CD8-positive, alpha-beta memory T cell (primary cell): Measurements from ENCODE around the gene CYGB. TPM values are rescaled to one million over a fixed set of nuclear protein-coding genes. Genes with fewer than 3 reads are reported as not detected.

Experiments
- CTCF ChIA-PET: fragments of 350-600 bp; sonication (Branson Sonifier 250); formaldehyde crosslinking; loops from one replicate; lab custom pipeline; 2021; ENCODE audit warnings: antibody characterized with exemption; lab: Charles Lee
- POLR2A ChIA-PET: fragments of 350-600 bp; sonication (Branson Sonifier 250); formaldehyde crosslinking; loops from one replicate; lab custom pipeline; 2021; ENCODE audit warnings: antibody characterized with exemption; lab: Charles Lee
- DNase-seq, 5 donors: peaks; one replicate each; pipeline versions ENCODE4 v3.0.0 to v3.0.0-alpha.2; 2020 to 2022; ENCODE audit warnings: mixed read lengths in 1 of 5
- H3K27ac ChIP-seq: one replicate; pipeline ENCODE4 v1.7.0; 2013; ENCODE audit warnings: low read depth, mild to moderate bottlenecking, low read length, moderate library complexity
- H3K27me3 ChIP-seq: 2 replicates; pipeline ENCODE4 v1.7.0; 2013; ENCODE audit warnings: low read length, mild to moderate bottlenecking; ENCODE audit not compliant: insufficient read depth, poor library complexity, severe bottlenecking
- H3K36me3 ChIP-seq: 2 replicates; pipeline ENCODE4 v1.7.0; 2013; ENCODE audit warnings: mild to moderate bottlenecking, low read length, moderate library complexity; ENCODE audit not compliant: insufficient read depth
- H3K4me1 ChIP-seq: 2 replicates; pipeline ENCODE4 v1.7.0; 2013; ENCODE audit warnings: mild to moderate bottlenecking, low read length, moderate library complexity; ENCODE audit not compliant: insufficient read depth
- H3K4me3 ChIP-seq: 2 replicates; pipeline ENCODE4 v1.7.0; 2013; ENCODE audit warnings: mild to moderate bottlenecking, low read length
- H3K9me3 ChIP-seq: 2 replicates; pipeline ENCODE4 v1.7.0; 2013; ENCODE audit warnings: mild to moderate bottlenecking, low read length
- H3K27ac Mint-ChIP-seq, 8 donors: one replicate each; pipeline ENCODE4 v1.8.0; 2020 to 2021; ENCODE audit warnings: mixed read lengths in 8 of 8, mild to moderate bottlenecking in 6 of 8, inconsistent platforms in 3 of 8, moderate library complexity in 3 of 8
- H3K27me3 Mint-ChIP-seq, 2 donors: one replicate each; pipeline ENCODE4 v1.8.0; 2020 to 2021; ENCODE audit warnings: mixed read lengths in 2 of 2, mild to moderate bottlenecking in 1 of 2, moderate library complexity in 1 of 2
- H3K36me3 Mint-ChIP-seq, 3 donors: one replicate each; pipeline ENCODE4 v1.8.0; 2020 to 2021; ENCODE audit warnings: mixed read lengths in 3 of 3, inconsistent platforms in 1 of 3, mild to moderate bottlenecking in 1 of 3
- H3K4me1 Mint-ChIP-seq, 3 donors: one replicate each; pipeline ENCODE4 v1.8.0; 2020 to 2021; ENCODE audit warnings: mixed read lengths in 3 of 3, inconsistent platforms in 1 of 3, mild to moderate bottlenecking in 1 of 3
- H3K4me3 Mint-ChIP-seq, 7 donors: one replicate each; pipeline ENCODE4 v1.8.0; 2020 to 2021; ENCODE audit warnings: mixed read lengths in 7 of 7, mild to moderate bottlenecking in 6 of 7, moderate library complexity in 4 of 7, inconsistent platforms in 2 of 7
- H3K9me3 Mint-ChIP-seq, 5 donors: one replicate each; pipeline ENCODE4 v1.8.0; 2020 to 2022; ENCODE audit warnings: mixed read lengths in 5 of 5, mild to moderate bottlenecking in 3 of 5, moderate library complexity in 2 of 5, inconsistent platforms in 1 of 5
- polyA plus RNA-seq: library from polyadenylated mRNA; unstranded; fragments of 300-500 nt; fragmentation: Illumina TruSeq; gene quantifications from one replicate; pipeline ENCODE4 v1.2.3, GENCODE V29; 2021
- total RNA-seq, 2 experiments: library from RNA; stranded (reverse); gene quantifications; one replicate each; pipeline ENCODE4 v1.2.3, GENCODE V29; 2021

Gene CYGB
- total and polyA plus RNA-seq, 3 experiments from 2014 or later = 0.23 TPM; not detected in 2

DNA sequence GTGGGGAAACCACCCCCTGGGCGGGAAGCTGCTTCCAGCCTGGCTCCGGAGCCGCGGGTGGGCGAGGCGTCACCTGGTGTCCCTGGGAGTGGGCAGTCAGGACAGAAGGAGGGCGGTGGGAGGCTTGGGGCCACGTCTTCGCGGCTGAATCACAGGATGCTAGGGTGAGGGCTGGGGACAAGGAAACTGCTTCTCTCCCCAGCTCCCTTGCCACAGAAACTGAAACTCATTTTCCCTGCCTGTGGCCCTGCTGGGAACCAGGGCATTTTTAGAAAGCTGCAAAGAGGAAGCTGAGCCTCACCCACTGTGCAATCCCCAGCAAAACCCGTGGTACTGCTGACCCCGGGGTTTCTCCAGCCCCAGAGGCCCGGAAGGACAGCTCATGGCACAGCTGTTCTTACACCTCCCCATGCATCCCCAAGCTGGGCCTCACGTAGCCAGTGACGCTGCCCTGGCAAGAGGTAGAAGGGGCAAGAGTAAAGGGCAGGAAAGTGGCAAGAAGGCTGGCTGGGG lies 44.5 kb downstream of the CYGB start:
- DNase-seq = peak in 3 of 5 donors; percentile 28 to 41 (median 30)
- Mint-ChIP-seq H3K4me3 (peak overlapping the region; percentile 78 to 92 (median 90)), H3K27ac (peak overlapping the region; percentile 82 to 99 (median 98)), H3K4me1 (peaks cover 56 to 88% (median 57%) of the 10 kb centered on the region in 3 donors), H3K9me3 (peaks cover 0 to 2% (median 0%) of the 10 kb centered on the region in 5 donors), H3K36me3 (peaks cover 0 to 15% (median 0%) of the 10 kb centered on the region in 3 donors), H3K27me3 (no peaks in the 10 kb centered on the region)
- Histone ChIP-seq H3K36me3 (no peaks in the 10 kb centered on the region), H3K27ac (peak overlapping the region; percentile 72), H3K9me3 (no peaks in the 10 kb centered on the region), H3K4me3 (peak overlapping the region; percentile 51), H3K4me1 (peaks cover 42% of the 10 kb centered on the region), H3K27me3 (no peaks in the 10 kb centered on the region)
- ChIA-PET CTCF (interaction anchor here (0.7 to 2.7 kb wide), 12 partner anchors 9 to 189 kb away, joined by 3 to 15 read pairs (median 5); partner anchors contain the start of gene UBE2O), POLR2A (interaction anchor here (0.6 to 2.3 kb wide), 8 partner anchors 9 to 413 kb away, joined by 3 to 9 read pairs (median 4); partner anchors contain the start of genes RHBDF2 and UBALD2)

GRCh38 chr17:76492123-76492988 lies 45.2 kb downstream of the CYGB start:
- Mint-ChIP-seq H3K4me1 (peaks cover 51 to 84% (median 54%) of the 10 kb centered on the region in 3 donors), H3K4me3 (peak overlapping the region; percentile 78 to 92 (median 90)), H3K9me3 (peaks cover 0 to 2% (median 0%) of the 10 kb centered on the region in 5 donors), H3K36me3 (peaks cover 0 to 16% (median 0%) of the 10 kb centered on the region in 3 donors), H3K27ac (peak overlapping the region; percentile 82 to 99 (median 98)), H3K27me3 (no peaks in the 10 kb centered on the region)
- no peaks in the 10 kb centered on the region for H3K36me3 ChIP-seq
- H3K27me3 ChIP-seq = no peaks in the 10 kb centered on the region
- no peaks in the 10 kb centered on the region for H3K9me3 ChIP-seq
- peaks cover 35% of the 10 kb centered on the region for H3K4me1 ChIP-seq
- H3K4me3 ChIP-seq = peak overlapping the region; percentile 51
- peak in 1 of 5 donors; percentile 30 for DNase-seq
- ChIA-PET POLR2A (interaction anchor here (0.9 to 2.3 kb wide), 5 partner anchors 10 to 227 kb away, joined by 3 to 9 read pairs (median 4); partner anchors contain the start of genes RHBDF2 and UBALD2), CTCF (interaction anchor here (1.0 to 2.7 kb wide), 9 partner anchors 10 to 190 kb away, joined by 3 to 15 read pairs (median 6); partner anchors contain the start of gene UBE2O)
- H3K27ac ChIP-seq = peak overlapping the region; percentile 72

GRCh38 chr17:76491271-76492122 lies 46.0 kb downstream of the CYGB start:
- no peak overlapping the region for H3K4me3 ChIP-seq
- Mint-ChIP-seq H3K27ac (peak overlapping the region; percentile 63 to 99 (median 98)), H3K4me3 (peak overlapping the region; percentile 78 to 91 (median 87)), H3K36me3 (peaks cover 0 to 14% (median 0%) of the 10 kb centered on the region in 3 donors), H3K9me3 (peaks cover 0 to 2% (median 0%) of the 10 kb centered on the region in 5 donors), H3K27me3 (no peaks in the 10 kb centered on the region), H3K4me1 (peaks cover 45 to 75% (median 47%) of the 10 kb centered on the region in 3 donors)
- H3K9me3 ChIP-seq = no peaks in the 10 kb centered on the region
- no peaks in the 10 kb centered on the region for H3K27me3 ChIP-seq
- DNase-seq = peak in 1 of 5 donors; percentile 26
- peaks cover 31% of the 10 kb centered on the region for H3K4me1 ChIP-seq
- ChIA-PET CTCF (interaction anchor here (0.9 to 1.7 kb wide), 5 partner anchors 9 to 124 kb away, joined by 3 to 5 read pairs (median 3); no protein-coding TSS in a partner anchor), POLR2A (interaction anchor here (1.6 to 2.3 kb wide), 2 partner anchors 10 kb away, joined by 5 to 9 read pairs; partner anchors contain the start of gene RHBDF2)
- H3K27ac ChIP-seq = no peak overlapping the region
- H3K36me3 ChIP-seq = no peaks in the 10 kb centered on the region

- H3K9me3 Mint-ChIP-seq = peaks cover 0 to 2% (median 0%) of the 10 kb centered on the region in 5 donors
- H3K27ac Mint-ChIP-seq = peak overlapping the region in 6 of 8 donors; percentile 47 to 99 (median 70)
- H3K4me1 Mint-ChIP-seq = peaks cover 39 to 66% (median 40%) of the 10 kb centered on the region in 3 donors
Measured at GRCh38 chr17:76490112-76490710, 47.3 kb downstream of the CYGB start.

DNA sequence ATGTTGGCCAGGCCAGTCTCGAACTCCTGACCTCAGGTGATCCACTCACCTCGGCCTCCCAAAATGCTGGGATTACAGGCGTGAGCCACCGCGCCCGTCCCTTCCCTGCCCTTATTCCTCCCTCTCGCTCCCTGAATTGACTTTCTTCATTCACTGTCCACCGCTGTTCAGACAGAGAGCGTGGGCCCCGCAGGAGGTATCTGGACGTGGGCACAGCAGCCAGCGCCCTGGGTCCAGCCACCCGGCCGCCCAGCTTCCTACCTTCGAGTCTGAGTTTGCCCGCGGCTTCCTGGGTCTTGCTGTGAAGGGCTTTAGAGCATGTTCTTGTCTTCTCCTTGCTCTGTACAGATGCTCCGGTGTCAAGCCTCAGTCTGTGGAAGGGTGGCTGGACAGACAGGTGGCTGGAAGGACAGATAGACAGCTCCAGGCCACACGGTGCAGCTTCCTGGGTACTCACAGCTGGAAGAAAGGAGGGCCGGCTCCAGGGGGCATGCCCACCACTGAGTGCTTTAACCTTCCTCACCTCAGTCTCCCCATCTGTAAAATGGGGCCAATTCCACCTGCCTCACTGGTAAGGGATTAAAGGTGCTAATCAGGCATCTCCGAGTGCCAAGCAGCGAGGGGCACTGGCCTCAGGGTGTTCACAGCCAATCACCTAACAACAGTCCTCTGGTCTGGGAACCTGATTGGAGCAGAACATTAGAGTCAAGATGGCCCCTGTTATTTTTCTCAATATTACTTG lies 49.9 kb downstream of the CYGB start:
- no peak overlapping the region for H3K27ac ChIP-seq
- no peaks in the 10 kb centered on the region for H3K36me3 ChIP-seq
- ChIA-PET CTCF (interaction anchor here (0.6 kb wide), 1 partner anchor 18 kb away, joined by 3 read pairs; no protein-coding TSS in a partner anchor), POLR2A (no interaction called here)
- H3K4me1 ChIP-seq = peaks cover 13% of the 10 kb centered on the region
- peaks cover 3 to 23% (median 4%) of the 10 kb centered on the region in 3 donors for H3K36me3 Mint-ChIP-seq
- H3K9me3 Mint-ChIP-seq = no peaks in the 10 kb centered on the region
- no peaks in the 10 kb centered on the region for H3K27me3 Mint-ChIP-seq
- no peaks in the 10 kb centered on the region for H3K9me3 ChIP-seq
- H3K4me3 Mint-ChIP-seq = no peak overlapping the region
- no peak for DNase-seq
- no peak overlapping the region for H3K4me3 ChIP-seq
- H3K27ac Mint-ChIP-seq = peak overlapping the region in 2 of 8 donors; percentile 11 to 57
- H3K27me3 ChIP-seq = no peaks in the 10 kb centered on the region
- peaks cover 21 to 47% (median 24%) of the 10 kb centered on the region in 3 donors for H3K4me1 Mint-ChIP-seq

More at GRCh38 chr17:76490112-76490710, 47.3 kb downstream of the CYGB start:
- DNase-seq = no peak
- Histone ChIP-seq H3K27me3 (no peaks in the 10 kb centered on the region), H3K4me3 (no peak overlapping the region), H3K4me1 (peaks cover 31% of the 10 kb centered on the region), H3K27ac (no peak overlapping the region), H3K9me3 (no peaks in the 10 kb centered on the region), H3K36me3 (no peaks in the 10 kb centered on the region)
- Mint-ChIP-seq H3K36me3 (peaks cover 0 to 14% (median 0%) of the 10 kb centered on the region in 3 donors), H3K4me3 (no peak overlapping the region), H3K27me3 (no peaks in the 10 kb centered on the region)
- CTCF ChIA-PET = interaction anchor here (1.0 to 1.7 kb wide), 5 partner anchors 8 to 82 kb away, joined by 3 to 7 read pairs (median 5); no protein-coding TSS in a partner anchor
- POLR2A ChIA-PET = interaction anchor here (1.6 kb wide), 1 partner anchor 12 kb away, joined by 5 read pairs; no protein-coding TSS in a partner anchor

- CTCF ChIA-PET = no interaction called here
- POLR2A ChIA-PET = interaction anchor here (0.6 to 0.7 kb wide), 3 partner anchors 87 to 855 kb away, joined by 3 to 11 read pairs (median 3); no protein-coding TSS in a partner anchor
- H3K4me1 ChIP-seq = no peaks in the 10 kb centered on the region
Measured at GRCh38 chr17:76485569-76485968, 51.9 kb downstream of the CYGB start.

More at GRCh38 chr17:76485569-76485968, 51.9 kb downstream of the CYGB start:
- Histone ChIP-seq H3K27me3 (no peaks in the 10 kb centered on the region), H3K9me3 (no peaks in the 10 kb centered on the region), H3K27ac (no peak overlapping the region), H3K4me3 (no peak overlapping the region), H3K36me3 (no peaks in the 10 kb centered on the region)
- DNase-seq = no peak
- Mint-ChIP-seq H3K4me1 (peaks cover 11 to 32% (median 12%) of the 10 kb centered on the region in 3 donors), H3K9me3 (no peaks in the 10 kb centered on the region), H3K4me3 (no peak overlapping the region), H3K27ac (peak overlapping the region in 1 of 8 donors; percentile 43), H3K27me3 (no peaks in the 10 kb centered on the region), H3K36me3 (peaks cover 4 to 32% (median 5%) of the 10 kb centered on the region in 3 donors)
